Activated CD4-positive, CD25-positive, alpha-beta regulatory T cell treated with anti-CD3 and anti-CD28 coated beads, Interleukin-2, amount 50 U/mL, for 72 hours (primary cell): ENCODE results near the gene ADGRA3.
A peak's percentile ranks its signal among the peaks of the same experiment; 100 is the strongest.

Experiments used
- DNase-seq: peaks from one replicate; pipeline ENCODE4 v3.0.0; 2021

ADGRA3 gene

GRCh38 chr4:22515888-22516541 lies at the start of gene ADGRA3:
TSS of gene ADGRA3 (minus strand) at chr4:22516066. CDS start at chr4:22515784, 282 bp downstream.
- peak; percentile 32 for DNase-seq

- no peak for DNase-seq
These were observed 40.6 kb upstream of the ADGRA3 start for GRCh38 chr4:22556495-22556894.

GRCh38 chr4:22554670-22555069 lies 38.8 kb upstream of the ADGRA3 start:
- no peak for DNase-seq

DNA sequence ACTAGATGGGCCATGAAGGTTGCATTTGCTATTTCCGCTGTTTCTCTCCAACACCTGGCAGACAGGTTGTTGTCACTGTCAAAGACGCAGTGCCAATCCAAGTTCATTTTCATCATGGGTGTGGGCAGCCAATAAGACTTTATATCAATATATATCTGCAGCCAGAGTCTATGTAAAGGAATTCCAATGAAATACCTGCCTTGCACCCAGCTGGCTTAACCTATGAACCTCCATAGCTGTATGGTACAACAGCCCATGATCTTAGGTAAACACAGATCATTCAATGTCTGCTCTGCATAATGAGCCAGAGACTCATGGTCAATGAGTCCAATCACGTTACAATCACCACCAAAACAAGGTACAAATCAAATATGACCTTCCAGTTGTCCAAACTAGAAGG lies 37.7 kb upstream of the ADGRA3 start:
- no peak for DNase-seq

GRCh38 chr4:22552812-22553211 lies 36.9 kb upstream of the ADGRA3 start:
- no peak for DNase-seq

GRCh38 chr4:22551550-22551949 lies 35.7 kb upstream of the ADGRA3 start:
- DNase-seq = no peak

DNA sequence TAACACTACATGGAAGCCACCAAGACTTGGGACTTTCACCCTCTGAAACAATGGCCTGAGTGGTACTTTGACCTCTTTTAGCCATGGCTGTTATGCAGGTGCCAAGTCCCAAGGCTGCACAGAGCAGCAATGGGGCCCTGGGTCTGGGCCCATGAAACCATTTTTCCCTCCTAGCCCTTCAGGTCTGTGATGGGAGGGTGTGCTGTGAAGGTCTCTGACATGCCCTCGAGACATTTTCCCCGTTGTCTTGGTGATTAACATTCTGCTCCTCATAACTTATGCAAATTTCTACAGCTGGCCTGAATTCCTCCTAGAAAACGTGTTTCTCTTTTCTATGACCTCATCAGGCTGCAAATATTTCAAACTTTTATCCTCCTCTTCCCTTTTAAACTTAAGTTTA lies 30.4 kb upstream of the ADGRA3 start:
- no peak for DNase-seq

DNA sequence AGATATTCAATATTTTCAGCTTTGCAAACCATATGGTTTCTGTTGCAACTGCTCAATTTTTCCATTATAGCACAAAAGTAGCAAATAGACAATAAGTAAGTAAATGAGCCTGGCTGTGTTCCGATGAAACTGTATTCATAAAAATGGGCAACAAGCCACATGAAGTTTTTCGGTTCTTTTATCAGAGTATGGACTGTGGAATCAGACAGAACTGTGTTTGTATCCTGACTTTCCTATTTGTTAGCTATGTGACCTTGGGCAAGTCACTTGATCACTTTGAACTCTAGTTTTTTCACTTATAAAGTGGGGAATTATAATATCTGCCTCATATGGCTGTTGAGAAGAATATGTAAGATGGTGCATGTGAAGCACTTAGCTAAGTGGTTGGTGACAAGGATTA lies 23.4 kb upstream of the ADGRA3 start:
- DNase-seq = no peak

DNA sequence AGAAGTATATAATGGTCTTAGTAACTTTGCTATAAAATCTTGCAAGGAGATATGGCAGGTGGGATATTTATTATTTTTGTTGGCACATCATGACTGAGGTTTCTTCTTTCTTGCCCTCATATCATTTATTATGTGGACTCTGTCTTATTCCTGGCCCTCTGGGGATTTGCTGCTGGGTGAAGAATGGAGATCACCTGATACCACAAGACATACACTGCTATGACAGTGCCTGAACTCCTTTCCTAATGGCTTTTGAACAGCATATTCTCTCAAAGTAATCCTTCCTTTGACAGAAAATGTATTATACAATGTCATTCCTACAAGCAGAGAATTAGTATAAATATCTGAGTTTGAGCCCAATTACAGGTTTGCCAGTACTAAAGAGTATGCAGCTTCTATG lies 22.0 kb upstream of the ADGRA3 start:
- no peak for DNase-seq

- DNase-seq = no peak
These were observed 18.5 kb upstream of the ADGRA3 start for GRCh38 chr4:22534374-22534773.

GRCh38 chr4:22532896-22533295 lies 17.0 kb upstream of the ADGRA3 start:
- DNase-seq = no peak

GRCh38 chr4:22532117-22532516 lies 16.3 kb upstream of the ADGRA3 start:
- no peak for DNase-seq

- no peak for DNase-seq
These were observed 15.6 kb upstream of the ADGRA3 start for GRCh38 chr4:22531311-22532019.

DNA sequence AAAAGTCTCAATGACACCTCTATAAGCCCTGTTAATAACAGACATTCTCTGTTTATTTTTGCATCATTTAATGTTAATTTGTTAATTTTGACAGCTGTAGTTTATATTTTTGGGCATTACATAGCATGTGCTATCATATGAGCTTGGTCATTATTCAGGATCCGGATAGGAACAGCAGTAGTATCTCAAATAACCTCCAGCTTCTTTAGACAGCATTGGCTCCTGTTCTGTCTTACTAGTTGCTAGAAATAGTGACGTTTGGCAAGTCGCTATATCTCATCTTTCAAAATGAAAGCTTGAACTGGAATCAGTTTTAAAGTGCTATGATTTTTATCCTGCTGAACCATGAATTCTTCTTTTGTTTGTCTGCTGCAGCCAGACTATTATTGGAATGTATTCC lies 9.0 kb upstream of the ADGRA3 start:
- DNase-seq = no peak

GRCh38 chr4:22522706-22523501 lies 7.0 kb upstream of the ADGRA3 start:
- no peak for DNase-seq

DNA sequence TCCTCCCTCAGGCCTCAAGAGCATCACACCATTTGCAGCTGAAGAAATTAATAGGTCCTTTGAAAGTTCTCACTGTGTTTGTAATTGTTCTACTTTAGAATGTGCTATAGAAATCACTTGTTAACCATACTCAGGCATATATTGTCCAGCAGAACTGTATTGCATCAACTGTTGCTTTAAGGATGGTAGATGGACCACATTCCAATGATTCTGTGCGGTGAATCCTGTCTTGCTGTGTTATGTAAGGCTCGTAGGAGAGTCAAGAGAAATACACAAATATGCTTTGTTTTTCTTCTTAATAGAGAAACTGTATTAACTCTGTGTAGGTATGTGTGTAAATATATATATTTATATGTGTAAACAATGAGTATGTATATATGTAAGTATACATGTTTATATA lies 6.3 kb upstream of the ADGRA3 start:
- DNase-seq = no peak

DNA sequence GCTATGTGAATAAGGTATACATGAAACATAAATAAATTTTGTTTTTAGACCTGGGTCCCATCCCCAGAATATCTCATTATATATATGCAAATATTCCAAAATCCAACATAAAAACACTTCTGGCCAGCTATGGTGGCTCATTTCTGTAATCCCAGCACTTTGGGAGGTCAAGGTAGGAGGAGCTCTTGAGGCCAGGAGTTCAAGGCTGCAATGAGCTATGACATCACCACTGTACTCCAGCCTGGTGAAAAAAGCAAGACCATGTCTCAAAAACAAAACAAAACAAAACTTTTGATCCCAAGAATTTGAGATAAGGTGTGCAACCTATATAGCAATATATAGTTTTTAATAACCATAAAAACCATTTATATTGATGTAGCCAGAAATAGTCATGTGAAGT lies 5.4 kb upstream of the ADGRA3 start:
- no peak for DNase-seq

- DNase-seq = peak; percentile 31
These were observed 550 bp downstream of the ADGRA3 start for GRCh38 chr4:22515145-22515887.

GRCh38 chr4:22514481-22514880 lies 1.4 kb downstream of the ADGRA3 start:
- no peak for DNase-seq

DNA sequence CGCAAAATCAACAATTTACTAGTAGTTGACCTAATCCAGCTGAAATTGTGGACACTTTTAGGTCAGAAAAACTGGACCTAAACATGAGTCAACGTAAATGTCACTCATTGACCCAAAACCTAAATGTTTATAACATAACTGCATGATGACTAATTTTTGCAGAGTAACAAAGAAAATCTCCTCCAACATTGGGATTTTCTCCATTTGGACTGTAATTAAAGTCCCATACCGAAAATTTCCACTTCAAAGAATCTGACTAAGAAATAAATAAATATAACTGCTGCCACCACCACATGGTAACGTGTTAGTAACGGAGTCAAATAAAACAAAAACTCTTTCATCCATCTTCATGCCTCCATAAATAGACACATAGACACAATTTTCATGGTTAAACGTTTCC lies 1.9 kb downstream of the ADGRA3 start:
- DNase-seq = no peak

DNA sequence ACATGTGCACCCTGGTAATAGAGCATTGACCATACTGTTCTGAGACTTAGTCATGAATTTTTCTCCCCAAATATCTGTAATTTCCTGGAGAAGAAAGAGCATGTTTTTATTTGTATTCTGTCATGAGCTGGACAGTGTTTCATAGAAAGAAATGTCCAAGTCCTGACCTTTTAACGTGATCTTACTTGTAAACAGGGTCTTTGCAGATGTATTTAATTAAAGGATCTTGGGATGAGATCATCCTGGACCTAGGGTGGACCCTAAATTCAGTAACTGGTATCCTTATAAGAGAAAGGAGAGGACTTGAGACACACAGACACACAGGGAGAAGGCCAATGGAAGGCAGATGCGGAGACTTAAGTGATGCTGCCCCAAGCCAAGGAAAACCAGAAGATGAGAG lies 3.6 kb downstream of the ADGRA3 start:
- no peak for DNase-seq

DNA sequence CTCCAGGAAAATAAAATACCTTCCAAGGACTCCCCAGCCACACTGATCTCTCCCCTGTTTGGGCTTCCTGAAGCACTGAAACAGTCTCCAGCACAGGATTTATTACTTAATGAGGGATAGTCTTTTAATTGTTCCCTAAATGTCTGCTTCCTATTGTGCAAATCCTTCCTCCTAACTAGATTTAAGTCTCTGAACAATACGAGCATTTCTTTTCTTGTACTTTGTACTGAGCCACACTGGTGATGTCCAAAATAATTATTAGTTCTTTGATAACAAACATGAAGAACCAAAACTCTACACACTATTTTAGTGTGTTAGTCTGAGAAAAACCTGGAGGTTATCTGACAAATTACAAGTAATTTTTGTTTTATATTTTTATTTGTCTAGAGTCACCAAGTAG lies 5.1 kb downstream of the ADGRA3 start:
- DNase-seq = no peak

- no peak for DNase-seq
These were observed 7.5 kb downstream of the ADGRA3 start for GRCh38 chr4:22508376-22508775.
